ENCODE results near the gene PRMT1. TPM values are rescaled to one million over a fixed set of nuclear protein-coding genes. Genes with fewer than 3 reads are reported as not detected.

Gene PRMT1
- total RNA-seq, 1 experiment from 2014 or later, result 527 TPM

DNA sequence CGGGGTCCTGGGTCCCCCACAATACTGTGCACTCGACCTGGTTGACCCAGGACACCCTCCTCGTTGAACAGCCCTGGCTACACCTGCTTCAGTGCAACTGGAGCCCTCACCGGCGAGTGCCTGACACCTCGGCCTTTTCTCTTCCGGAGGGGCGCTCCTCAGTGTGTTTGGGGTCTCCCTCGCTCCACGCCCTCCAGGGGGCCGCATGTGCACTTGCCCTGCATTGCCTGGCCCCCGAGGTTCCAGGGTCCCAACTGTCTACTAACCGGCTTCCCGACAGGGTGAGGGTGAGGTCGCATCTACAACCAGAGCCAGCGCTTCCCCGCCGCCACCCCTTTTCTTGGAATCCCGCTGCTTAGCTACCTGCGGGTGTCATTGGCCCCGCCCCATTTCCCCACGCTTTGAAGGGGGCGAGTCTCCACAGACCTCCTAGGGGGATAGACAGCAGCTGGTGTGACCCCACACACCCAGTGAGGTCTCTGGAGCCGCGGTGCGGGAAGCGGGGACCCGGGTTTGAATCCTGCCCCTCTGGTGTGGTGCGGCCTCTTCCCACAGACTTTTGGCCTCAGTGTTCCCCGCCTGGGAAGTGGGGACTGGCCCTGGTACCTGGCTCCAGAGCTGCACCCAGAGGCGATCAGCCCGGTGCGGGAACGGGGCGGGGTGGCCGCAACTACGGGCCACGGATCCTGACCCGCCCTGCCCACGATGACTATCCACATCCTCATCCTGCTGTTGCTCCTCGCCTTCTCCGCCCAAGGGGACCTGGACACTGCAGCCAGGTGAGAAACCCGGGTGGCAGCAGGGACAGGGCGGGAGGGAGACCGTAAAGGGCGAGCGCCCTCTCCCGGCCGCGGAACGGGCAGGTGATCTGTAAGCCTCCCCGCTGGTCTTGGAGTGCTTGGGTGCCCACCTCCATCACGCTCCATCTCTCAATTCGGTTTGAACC is 12.3 kb downstream of the PRMT1 start, which contains the start of gene ADM5 (continued):
- TF ChIP-seq NR1H2 (CRISPR knock-in tag; IDR thresholded peaks at IDR 0.05) (no peak), ESRRA (CRISPR knock-in tag; IDR thresholded peaks at IDR 0.05; ENCODE audit: borderline replicate concordance) (0 out of 2 replicates have a peak, but pooled peaks have one; percentile 34), ETV6 (CRISPR knock-in tag; IDR thresholded peaks at IDR 0.05) (peak; percentile 18; the same call in 1 of the 2 replicates), SP1 (CRISPR knock-in tag; conservative IDR thresholded peaks at IDR 0.05) (no peak), ZNF219 (CRISPR knock-in tag; IDR thresholded peaks at IDR 0.05; ENCODE audit: borderline replicate concordance) (no peak), GABPB1 (CRISPR knock-in tag; IDR thresholded peaks at IDR 0.05) (no peak), ATF1 (CRISPR knock-in tag; IDR thresholded peaks at IDR 0.05) (0 out of 2 replicates have a peak, but pooled peaks have one; percentile 58), SMAD3 (CRISPR knock-in tag; IDR thresholded peaks at IDR 0.05; ENCODE audit: borderline replicate concordance) (no peak), JUN (CRISPR knock-in tag; IDR thresholded peaks at IDR 0.05) (no peak), MXD4 (CRISPR knock-in tag; IDR thresholded peaks at IDR 0.05; ENCODE audit: borderline replicate concordance) (no peak), EMX1 (CRISPR knock-in tag; IDR thresholded peaks at IDR 0.05) (peak; percentile 12; the same call in 1 of the 2 replicates), IRF2 (CRISPR knock-in tag; IDR thresholded peaks at IDR 0.05; ENCODE audit: borderline replicate concordance, low read depth) (no peak), KAT7 (CRISPR knock-in tag; IDR thresholded peaks at IDR 0.05; ENCODE audit: borderline replicate concordance) (peak; percentile 72; the same call in 1 of the 2 replicates), NR2C2 (CRISPR knock-in tag; IDR thresholded peaks at IDR 0.05) (peak; percentile 34; the same call in 1 of the 2 replicates), ZNF121 (CRISPR knock-in tag; IDR thresholded peaks at IDR 0.05) (peak; percentile 99), NFATC4 (CRISPR knock-in tag; IDR thresholded peaks at IDR 0.05) (0 out of 2 replicates have a peak, but pooled peaks have one; percentile 9), RELA (CRISPR knock-in tag; IDR thresholded peaks at IDR 0.05; ENCODE audit: borderline replicate concordance) (peak; percentile 70; the same call in 1 of the 2 replicates), FOXP1 (CRISPR knock-in tag; IDR thresholded peaks at IDR 0.05; ENCODE audit: borderline replicate concordance) (no peak), ELF4 (CRISPR knock-in tag; IDR thresholded peaks at IDR 0.05; ENCODE audit: low read depth) (no peak), ZNF232 (CRISPR knock-in tag; IDR thresholded peaks at IDR 0.05) (no peak), MYBL2 (CRISPR knock-in tag; IDR thresholded peaks at IDR 0.05) (no peak), ZNF423 (CRISPR knock-in tag; IDR thresholded peaks at IDR 0.05) (0 out of 2 replicates have a peak, but pooled peaks have one; percentile 17)
- TF ChIP-seq, protein P1, sequence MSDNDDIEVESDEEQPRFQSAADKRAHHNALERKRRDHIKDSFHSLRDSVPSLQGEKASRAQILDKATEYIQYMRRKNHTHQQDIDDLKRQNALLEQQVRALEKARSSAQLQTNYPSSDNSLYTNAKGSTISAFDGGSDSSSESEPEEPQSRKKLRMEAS (CRISPR knock-in tag; IDR thresholded peaks at IDR 0.05), result no peak
- TF ChIP-seq, protein P2, sequence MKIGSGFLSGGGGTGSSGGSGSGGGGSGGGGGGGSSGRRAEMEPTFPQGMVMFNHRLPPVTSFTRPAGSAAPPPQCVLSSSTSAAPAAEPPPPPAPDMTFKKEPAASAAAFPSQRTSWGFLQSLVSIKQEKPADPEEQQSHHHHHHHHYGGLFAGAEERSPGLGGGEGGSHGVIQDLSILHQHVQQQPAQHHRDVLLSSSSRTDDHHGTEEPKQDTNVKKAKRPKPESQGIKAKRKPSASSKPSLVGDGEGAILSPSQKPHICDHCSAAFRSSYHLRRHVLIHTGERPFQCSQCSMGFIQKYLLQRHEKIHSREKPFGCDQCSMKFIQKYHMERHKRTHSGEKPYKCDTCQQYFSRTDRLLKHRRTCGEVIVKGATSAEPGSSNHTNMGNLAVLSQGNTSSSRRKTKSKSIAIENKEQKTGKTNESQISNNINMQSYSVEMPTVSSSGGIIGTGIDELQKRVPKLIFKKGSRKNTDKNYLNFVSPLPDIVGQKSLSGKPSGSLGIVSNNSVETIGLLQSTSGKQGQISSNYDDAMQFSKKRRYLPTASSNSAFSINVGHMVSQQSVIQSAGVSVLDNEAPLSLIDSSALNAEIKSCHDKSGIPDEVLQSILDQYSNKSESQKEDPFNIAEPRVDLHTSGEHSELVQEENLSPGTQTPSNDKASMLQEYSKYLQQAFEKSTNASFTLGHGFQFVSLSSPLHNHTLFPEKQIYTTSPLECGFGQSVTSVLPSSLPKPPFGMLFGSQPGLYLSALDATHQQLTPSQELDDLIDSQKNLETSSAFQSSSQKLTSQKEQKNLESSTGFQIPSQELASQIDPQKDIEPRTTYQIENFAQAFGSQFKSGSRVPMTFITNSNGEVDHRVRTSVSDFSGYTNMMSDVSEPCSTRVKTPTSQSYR (CRISPR knock-in tag; IDR thresholded peaks at IDR 0.05), result 0 out of 2 replicates have a peak, but pooled peaks have one; percentile 49
- TF ChIP-seq, protein P3, sequence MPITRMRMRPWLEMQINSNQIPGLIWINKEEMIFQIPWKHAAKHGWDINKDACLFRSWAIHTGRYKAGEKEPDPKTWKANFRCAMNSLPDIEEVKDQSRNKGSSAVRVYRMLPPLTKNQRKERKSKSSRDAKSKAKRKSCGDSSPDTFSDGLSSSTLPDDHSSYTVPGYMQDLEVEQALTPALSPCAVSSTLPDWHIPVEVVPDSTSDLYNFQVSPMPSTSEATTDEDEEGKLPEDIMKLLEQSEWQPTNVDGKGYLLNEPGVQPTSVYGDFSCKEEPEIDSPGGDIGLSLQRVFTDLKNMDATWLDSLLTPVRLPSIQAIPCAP (CRISPR knock-in tag; IDR thresholded peaks at IDR 0.05), result 0 out of 2 replicates have a peak, but pooled peaks have one; percentile 32
- TF ChIP-seq, protein P4, sequence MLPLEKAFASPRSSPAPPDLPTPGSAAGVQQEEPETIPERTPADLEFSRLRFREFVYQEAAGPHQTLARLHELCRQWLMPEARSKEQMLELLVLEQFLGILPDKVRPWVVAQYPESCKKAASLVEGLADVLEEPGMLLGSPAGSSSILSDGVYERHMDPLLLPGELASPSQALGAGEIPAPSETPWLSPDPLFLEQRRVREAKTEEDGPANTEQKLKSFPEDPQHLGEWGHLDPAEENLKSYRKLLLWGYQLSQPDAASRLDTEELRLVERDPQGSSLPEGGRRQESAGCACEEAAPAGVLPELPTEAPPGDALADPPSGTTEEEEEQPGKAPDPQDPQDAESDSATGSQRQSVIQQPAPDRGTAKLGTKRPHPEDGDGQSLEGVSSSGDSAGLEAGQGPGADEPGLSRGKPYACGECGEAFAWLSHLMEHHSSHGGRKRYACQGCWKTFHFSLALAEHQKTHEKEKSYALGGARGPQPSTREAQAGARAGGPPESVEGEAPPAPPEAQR (CRISPR knock-in tag; IDR thresholded peaks at IDR 0.05), result no peak
- TF ChIP-seq, protein P5, sequence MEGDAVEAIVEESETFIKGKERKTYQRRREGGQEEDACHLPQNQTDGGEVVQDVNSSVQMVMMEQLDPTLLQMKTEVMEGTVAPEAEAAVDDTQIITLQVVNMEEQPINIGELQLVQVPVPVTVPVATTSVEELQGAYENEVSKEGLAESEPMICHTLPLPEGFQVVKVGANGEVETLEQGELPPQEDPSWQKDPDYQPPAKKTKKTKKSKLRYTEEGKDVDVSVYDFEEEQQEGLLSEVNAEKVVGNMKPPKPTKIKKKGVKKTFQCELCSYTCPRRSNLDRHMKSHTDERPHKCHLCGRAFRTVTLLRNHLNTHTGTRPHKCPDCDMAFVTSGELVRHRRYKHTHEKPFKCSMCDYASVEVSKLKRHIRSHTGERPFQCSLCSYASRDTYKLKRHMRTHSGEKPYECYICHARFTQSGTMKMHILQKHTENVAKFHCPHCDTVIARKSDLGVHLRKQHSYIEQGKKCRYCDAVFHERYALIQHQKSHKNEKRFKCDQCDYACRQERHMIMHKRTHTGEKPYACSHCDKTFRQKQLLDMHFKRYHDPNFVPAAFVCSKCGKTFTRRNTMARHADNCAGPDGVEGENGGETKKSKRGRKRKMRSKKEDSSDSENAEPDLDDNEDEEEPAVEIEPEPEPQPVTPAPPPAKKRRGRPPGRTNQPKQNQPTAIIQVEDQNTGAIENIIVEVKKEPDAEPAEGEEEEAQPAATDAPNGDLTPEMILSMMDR (IDR thresholded peaks at IDR 0.05), result peak; percentile 56

Measured in WTC11 (cell line).